NT2/D1 (cell line): ENCODE results near the gene PSEN1.

Source experiments
- DNase-seq: peaks from one replicate; pipeline ENCODE4 v3.0.0-alpha.2; 2011; ENCODE audit warnings: low read depth, low spot score
- H3K27me3 ChIP-seq: 2 replicates; pipeline ENCODE4 v1.6.0; 2011; ENCODE audit warnings: mild to moderate bottlenecking; ENCODE audit not compliant: insufficient read length, insufficient read depth
- H3K36me3 ChIP-seq: 2 replicates; pipeline ENCODE4 v1.6.1; 2011; ENCODE audit warnings: mild to moderate bottlenecking, low read length, mixed read lengths; ENCODE audit not compliant: insufficient read depth, insufficient read length
- H3K4me1 ChIP-seq: 2 replicates; pipeline ENCODE4 v1.5.1; 2011; ENCODE audit not compliant: insufficient read depth, insufficient read length
- H3K4me3 ChIP-seq: 2 replicates; pipeline ENCODE4 v1.5.1; 2011; ENCODE audit warnings: low read depth; ENCODE audit not compliant: insufficient read length
- H3K9ac ChIP-seq: 2 replicates; pipeline ENCODE4 v1.6.0; 2011; ENCODE audit warnings: low read depth; ENCODE audit not compliant: insufficient read length
- H3K9me3 ChIP-seq: 2 replicates; pipeline ENCODE4 v1.5.1; 2011; ENCODE audit warnings: mild to moderate bottlenecking, low read length; ENCODE audit not compliant: insufficient read depth
- SUZ12 ChIP-seq: IDR thresholded peaks from 2 replicates; pipeline ENCODE4 v1.6.1; 2011; ENCODE audit not compliant: insufficient read length, insufficient read depth; ENCODE audit errors: extremely low read depth
- YY1 ChIP-seq: IDR thresholded peaks from 2 replicates; pipeline ENCODE4 v1.6.1; 2011; ENCODE audit not compliant: insufficient read length, insufficient read depth
- ZNF274 ChIP-seq: IDR thresholded peaks from 2 replicates; pipeline ENCODE4 v1.6.1; 2011; ENCODE audit warnings: mild to moderate bottlenecking, low read depth, low read length

The PSEN1 gene

DNA sequence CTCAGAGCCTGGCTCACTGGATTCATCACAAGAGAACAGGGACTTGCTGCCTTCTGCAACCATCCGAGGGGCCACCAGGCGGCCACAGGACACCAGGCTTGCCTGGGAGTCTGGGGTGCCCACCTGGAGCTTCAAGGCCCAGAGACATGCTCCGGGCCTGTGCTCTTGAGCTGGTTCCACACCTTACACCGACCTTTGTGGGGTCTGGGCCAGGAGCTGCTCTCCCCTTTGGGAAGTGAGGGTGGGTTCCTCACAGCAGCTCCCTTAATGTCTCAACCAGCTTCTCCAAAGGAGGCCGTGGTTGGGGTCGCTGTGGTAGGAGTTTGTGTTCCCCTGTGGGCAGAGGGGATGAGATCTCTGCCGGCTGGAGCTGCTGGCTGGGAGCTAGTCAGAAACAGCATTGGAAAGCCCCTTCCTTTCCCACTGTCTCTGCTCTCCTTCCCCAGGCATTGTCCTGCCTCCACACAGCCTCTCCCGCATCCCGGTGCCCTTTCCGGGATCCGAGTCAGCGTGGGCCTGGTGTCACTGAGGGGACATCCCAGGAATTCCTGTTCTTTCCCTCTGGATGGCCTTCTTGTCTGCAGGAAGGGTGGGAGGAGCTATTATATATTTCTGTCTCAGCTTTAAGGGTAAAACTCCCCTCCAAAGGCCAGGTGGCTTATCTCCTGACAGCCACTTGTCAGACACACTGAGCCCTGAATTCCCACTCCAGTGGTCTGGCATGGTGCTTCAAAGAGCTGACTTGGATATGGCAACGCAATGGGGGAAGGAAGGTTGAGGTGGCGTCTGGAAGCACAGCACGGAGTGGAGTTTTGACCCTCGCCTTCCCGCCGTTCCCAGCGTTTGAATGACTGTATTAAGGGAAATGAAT lies 95.9 kb downstream of the PSEN1 start:
- H3K4me3 ChIP-seq = no peak overlapping the region
- H3K9ac ChIP-seq = no peak overlapping the region
- H3K36me3 ChIP-seq = no peaks in the 10 kb centered on the region
- peaks cover 26% of the 10 kb centered on the region for H3K27me3 ChIP-seq
- peaks cover 20% of the 10 kb centered on the region for H3K4me1 ChIP-seq
- TF ChIP-seq SUZ12 (no peak), ZNF274 (no peak), YY1 (no peak)
- H3K9me3 ChIP-seq = no peaks in the 10 kb centered on the region
- no peak for DNase-seq

DNA sequence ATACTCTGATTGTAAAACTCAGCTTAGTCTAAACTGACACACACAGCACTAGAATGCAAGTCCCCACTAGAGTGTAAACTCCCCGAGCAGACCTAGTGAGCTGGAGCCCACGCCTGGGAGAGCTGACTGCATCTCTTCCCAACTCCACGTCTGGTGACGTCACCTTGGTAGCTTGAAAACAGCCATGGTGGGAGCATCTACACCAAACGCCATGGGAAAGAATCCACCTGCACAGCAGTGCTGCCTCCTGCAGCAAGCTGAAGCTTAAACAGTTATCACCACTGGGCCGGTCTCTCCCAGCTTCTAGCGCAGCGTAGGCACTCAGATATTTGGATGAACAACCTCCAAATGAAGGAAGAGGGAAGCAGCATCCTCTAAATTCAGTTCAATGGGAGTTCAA lies 96.7 kb downstream of the PSEN1 start:
- Histone ChIP-seq H3K4me1 (peaks cover 18% of the 10 kb centered on the region), H3K4me3 (no peak overlapping the region), H3K36me3 (no peaks in the 10 kb centered on the region), H3K27me3 (peaks cover 34% of the 10 kb centered on the region), H3K9me3 (no peaks in the 10 kb centered on the region), H3K9ac (no peak overlapping the region)
- no peak for DNase-seq
- TF ChIP-seq SUZ12 = no peak
- TF ChIP-seq YY1 = no peak
- no peak for TF ChIP-seq ZNF274

DNA sequence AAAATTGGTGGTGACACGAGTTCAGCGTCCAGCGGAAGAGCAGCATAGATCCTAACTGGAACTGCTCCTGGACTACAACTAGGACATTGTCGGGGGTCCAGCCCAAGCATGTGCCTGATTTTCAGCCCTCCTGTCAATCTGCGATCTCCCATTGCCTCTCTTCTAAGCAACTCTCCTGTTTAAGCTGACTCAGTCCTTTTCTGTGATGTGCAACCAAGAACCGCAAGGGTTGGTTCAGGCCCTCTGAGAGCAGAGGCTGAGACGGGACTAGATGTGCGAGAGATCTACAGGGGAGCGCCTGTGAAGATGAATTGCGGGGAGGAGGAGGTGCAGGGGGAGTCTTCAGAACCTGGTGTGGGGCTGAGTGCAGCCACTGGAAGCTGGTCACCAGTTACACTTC lies 97.3 kb downstream of the PSEN1 start:
- Histone ChIP-seq H3K4me1 (peaks cover 21% of the 10 kb centered on the region), H3K27me3 (peaks cover 39% of the 10 kb centered on the region), H3K9me3 (no peaks in the 10 kb centered on the region), H3K4me3 (no peak overlapping the region), H3K9ac (no peak overlapping the region), H3K36me3 (no peaks in the 10 kb centered on the region)
- TF ChIP-seq ZNF274 = no peak
- no peak for DNase-seq

DNA sequence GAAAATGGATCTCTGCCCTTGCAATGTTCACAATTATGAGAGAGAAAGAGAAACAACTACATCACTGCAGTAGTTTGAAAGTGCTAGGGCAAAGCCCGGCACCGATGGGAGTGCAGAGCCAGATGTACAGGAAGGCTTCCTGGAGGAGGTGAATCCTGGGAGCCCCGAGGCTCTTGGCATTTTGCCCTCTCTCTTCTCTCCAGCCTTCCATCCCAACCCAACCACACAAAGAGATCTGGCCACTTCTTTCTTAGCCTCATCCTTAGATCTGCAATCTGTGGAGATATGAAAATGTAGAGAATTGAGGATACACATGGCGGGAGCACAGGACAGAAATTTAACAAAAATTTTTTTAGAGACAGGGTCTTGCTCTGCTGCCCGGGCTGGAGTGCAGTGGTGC lies 97.7 kb downstream of the PSEN1 start:
- Histone ChIP-seq H3K27me3 (peaks cover 44% of the 10 kb centered on the region), H3K4me1 (peaks cover 26% of the 10 kb centered on the region)
- DNase-seq = no peak

DNA sequence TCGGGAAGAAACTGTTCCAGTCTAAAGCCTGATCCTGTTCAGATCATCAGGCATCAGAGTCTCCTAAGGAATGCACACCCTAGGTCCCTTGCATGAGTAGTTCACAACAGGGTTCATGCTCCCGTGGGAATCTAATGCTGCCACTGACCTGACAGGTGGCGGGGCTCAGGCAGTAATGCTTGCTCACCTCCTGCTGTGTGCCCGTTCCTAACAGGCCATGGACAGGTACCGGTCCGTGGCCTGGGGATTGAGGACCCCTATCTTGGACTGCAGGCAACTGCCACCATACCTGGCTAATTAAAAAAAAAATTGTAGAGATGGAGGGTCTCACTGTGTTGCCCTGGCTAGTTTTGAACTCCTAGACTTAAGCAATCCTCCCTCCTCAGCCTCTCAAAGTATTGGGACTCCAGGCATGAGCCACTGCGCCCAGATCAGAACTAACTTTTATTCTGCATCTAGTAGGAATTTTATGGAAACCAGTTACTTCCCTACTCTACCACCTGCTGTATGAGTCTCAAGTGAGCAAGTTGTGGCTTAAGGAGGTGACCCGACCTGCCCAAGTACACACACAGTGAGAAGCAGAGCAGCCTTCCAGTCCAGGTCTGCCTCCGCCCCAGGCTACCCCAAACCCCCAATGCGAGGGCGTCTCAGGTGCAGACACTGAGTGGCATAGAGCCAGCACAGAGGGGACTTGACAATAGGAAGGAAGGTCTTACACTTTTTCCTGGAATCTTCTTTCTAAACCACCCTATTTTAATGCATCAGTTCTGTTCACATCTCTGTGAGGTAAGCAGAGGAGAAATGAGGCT lies 98.5 kb downstream of the PSEN1 start:
- H3K9me3 ChIP-seq = no peaks in the 10 kb centered on the region
- no peak overlapping the region for H3K4me3 ChIP-seq
- no peak for DNase-seq
- H3K9ac ChIP-seq = peak overlapping the region; percentile 42
- no peaks in the 10 kb centered on the region for H3K36me3 ChIP-seq
- H3K4me1 ChIP-seq = peaks cover 26% of the 10 kb centered on the region
- H3K27me3 ChIP-seq = peaks cover 52% of the 10 kb centered on the region
- no peak for TF ChIP-seq ZNF274
- TF ChIP-seq SUZ12 = no peak
- no peak for TF ChIP-seq YY1

More for the DNA sequence above, 97.7 kb downstream of the PSEN1 start:
- Histone ChIP-seq H3K9me3 (no peaks in the 10 kb centered on the region), H3K4me3 (no peak overlapping the region), H3K36me3 (no peaks in the 10 kb centered on the region), H3K9ac (no peak overlapping the region)
- TF ChIP-seq SUZ12 (no peak), ZNF274 (no peak), YY1 (no peak)

DNA sequence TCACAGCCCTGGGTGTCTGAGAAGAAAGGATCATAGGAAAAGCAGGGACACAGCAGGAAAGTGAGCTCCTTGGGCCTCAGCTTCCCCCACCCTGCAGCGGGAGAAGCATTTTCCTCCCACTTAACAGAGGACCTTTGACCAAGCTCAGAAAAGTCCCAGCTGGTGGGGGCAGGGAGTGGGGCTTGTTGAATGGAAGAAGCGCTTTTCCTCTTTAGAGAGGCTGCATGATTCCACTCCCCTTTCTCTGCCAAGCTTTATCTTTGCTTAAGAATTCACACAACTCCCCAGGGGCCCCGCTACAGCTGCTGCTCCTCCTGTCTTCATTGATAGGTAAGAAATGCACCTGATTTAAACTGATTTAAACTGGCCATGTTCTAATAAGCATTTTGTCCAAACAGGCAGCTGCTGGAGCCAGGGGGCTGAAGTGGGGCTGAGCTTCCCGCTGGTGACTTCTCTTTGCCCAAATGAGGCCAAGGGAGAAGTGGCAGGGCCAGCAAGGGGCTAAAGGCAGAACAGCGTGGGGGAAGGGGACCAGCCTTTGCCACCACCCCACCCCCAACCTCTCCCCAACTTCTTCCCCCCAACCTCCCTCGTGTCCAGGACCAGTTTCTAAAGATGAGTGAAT lies 99.3 kb downstream of the PSEN1 start:
- no peaks in the 10 kb centered on the region for H3K9me3 ChIP-seq
- H3K4me1 ChIP-seq = peaks cover 26% of the 10 kb centered on the region
- H3K27me3 ChIP-seq = peaks cover 59% of the 10 kb centered on the region
- no peak for TF ChIP-seq YY1
- TF ChIP-seq SUZ12 = no peak
- TF ChIP-seq ZNF274 = no peak
- H3K9ac ChIP-seq = peak overlapping the region; percentile 42
- DNase-seq = no peak
- no peaks in the 10 kb centered on the region for H3K36me3 ChIP-seq
- H3K4me3 ChIP-seq = no peak overlapping the region

DNA sequence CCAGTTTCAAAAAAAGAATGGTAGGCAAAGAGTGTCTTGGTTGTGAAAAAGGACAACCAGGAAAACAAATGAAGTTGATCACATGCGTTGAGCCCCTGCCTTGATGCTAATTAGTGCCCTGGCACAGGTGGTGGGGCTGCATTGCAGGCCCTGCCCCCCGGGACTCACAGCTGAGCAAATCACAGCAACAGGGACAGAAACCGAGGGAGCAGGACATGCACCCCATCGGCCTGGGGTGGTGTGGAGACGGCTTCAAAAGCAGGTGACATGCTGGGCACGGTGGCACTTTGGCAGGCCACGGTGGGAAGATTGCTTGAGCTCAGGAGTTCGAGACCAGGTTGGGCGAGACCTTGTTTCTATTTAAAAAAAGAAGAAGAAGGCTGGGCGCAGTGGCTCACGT lies 99.8 kb downstream of the PSEN1 start:
- peaks cover 63% of the 10 kb centered on the region for H3K27me3 ChIP-seq
- no peak for TF ChIP-seq SUZ12
- no peak for TF ChIP-seq YY1
- TF ChIP-seq ZNF274 = no peak
- H3K4me3 ChIP-seq = no peak overlapping the region
- DNase-seq = no peak
- no peaks in the 10 kb centered on the region for H3K9me3 ChIP-seq
- H3K9ac ChIP-seq = no peak overlapping the region
- H3K36me3 ChIP-seq = no peaks in the 10 kb centered on the region
- H3K4me1 ChIP-seq = peaks cover 29% of the 10 kb centered on the region
